WTC11 (cell line): ENCODE measurements around the gene FBXO2.

ENCODE experiments used
- ETV6 ChIP-seq: sonication (generic); formaldehyde crosslinking; IDR thresholded peaks from 2 replicates; pipeline ENCODE4 v1.8.1; 2022; ENCODE audit warnings: mild to moderate bottlenecking, missing genetic modification reagents
- FOXK1 ChIP-seq: sonication (generic); formaldehyde crosslinking; IDR thresholded peaks from 2 replicates; pipeline ENCODE4 v1.8.0; 2022; ENCODE audit warnings: mild to moderate bottlenecking, moderate library complexity, missing genetic modification reagents
- GTF2I ChIP-seq: fragments of 250-450 bp; sonication (Bioruptor Pico); conservative IDR thresholded peaks from 2 replicates; pipeline ENCODE4 v1.4.0; 2021; ENCODE audit warnings: mild to moderate bottlenecking
- NFE2L1 ChIP-seq: sonication (generic); formaldehyde crosslinking; IDR thresholded peaks from 2 replicates; pipeline ENCODE4 v1.8.1; 2023; ENCODE audit warnings: missing genetic modification reagents
- NFYB ChIP-seq: sonication (generic); formaldehyde crosslinking; conservative IDR thresholded peaks from 2 replicates; pipeline ENCODE4 v1.8.0; 2022; ENCODE audit warnings: low read depth, missing genetic modification reagents
- TCF7 ChIP-seq: sonication (generic); formaldehyde crosslinking; IDR thresholded peaks from 2 replicates; pipeline ENCODE4 v1.8.0; 2022; ENCODE audit warnings: mild to moderate bottlenecking, low read depth, missing genetic modification reagents, moderate library complexity
- TEAD4 ChIP-seq: sonication (generic); formaldehyde crosslinking; IDR thresholded peaks from 2 replicates; pipeline ENCODE4 v1.8.0; 2022; ENCODE audit warnings: mild to moderate bottlenecking, missing genetic modification reagents
- TF ChIP-seq, protein P1 (sequence below): sonication (generic); formaldehyde crosslinking; IDR thresholded peaks from 2 replicates; pipeline ENCODE4 v1.8.0; 2022; ENCODE audit warnings: mild to moderate bottlenecking, missing genetic modification reagents
- TF ChIP-seq, protein P2 (sequence below): fragments of 200-600 bp; IDR thresholded peaks from 2 replicates; pipeline ENCODE4 v1.8.0; 2022; ENCODE audit warnings: antibody characterized with exemption
- TF ChIP-seq, protein P3 (sequence below): sonication (generic); formaldehyde crosslinking; IDR thresholded peaks from 2 replicates; pipeline ENCODE4 v1.8.0; 2022; ENCODE audit warnings: mild to moderate bottlenecking, missing genetic modification reagents
- TF ChIP-seq, protein P4 (sequence below): sonication (generic); formaldehyde crosslinking; IDR thresholded peaks from 2 replicates; pipeline ENCODE4 v1.8.0; 2022; ENCODE audit warnings: mild to moderate bottlenecking, missing genetic modification reagents
- TF ChIP-seq, protein P5 (sequence below): sonication (generic); formaldehyde crosslinking; conservative IDR thresholded peaks from 2 replicates; pipeline ENCODE4 v1.8.1; 2022; ENCODE audit warnings: mild to moderate bottlenecking, missing genetic modification reagents

DNA sequence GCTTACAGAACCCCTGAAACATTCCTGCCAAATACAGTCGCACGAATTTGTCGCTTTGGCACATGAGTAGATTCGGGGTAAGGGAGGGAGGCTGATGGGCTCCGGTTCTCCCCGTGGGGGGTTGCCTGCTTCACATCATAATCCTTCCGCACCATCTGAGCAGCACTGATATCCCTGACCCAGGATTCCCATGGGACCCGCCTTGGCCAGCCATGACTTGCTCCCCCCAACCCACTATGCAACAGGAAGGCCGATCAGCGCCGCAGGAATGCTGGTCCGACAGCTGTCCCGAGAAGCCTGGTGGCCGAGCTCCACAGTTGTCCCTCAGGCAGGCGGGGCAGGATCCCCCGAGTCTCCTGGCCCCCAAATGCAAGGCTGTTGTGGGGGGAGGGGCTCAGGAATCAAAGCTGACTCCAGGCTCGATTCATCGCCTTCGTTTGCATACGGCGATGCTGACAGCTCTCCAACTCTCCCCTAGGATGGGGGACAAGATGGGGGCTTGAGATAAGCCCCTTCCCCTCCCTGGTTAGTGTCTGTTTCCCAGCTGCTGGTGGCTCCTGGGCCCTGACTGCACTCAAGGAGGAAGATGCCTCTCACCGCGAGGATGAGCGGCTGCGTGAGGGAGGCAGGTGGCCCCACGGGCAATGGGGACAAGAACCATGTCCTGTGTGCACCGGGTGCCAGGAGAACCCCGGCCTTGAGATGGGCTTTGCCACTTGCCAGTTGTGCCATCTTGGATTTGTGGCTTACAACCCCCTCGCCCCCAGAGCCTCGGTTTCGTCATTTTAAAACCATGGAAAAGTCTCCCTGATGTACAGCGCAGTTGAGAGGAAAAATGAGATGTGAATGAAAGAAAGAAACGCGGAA is 46.6 kb upstream of the FBXO2 start:
- TF ChIP-seq GTF2I (no peak), NFYB (CRISPR knock-in tag) (no peak), FOXK1 (no peak), ETV6 (CRISPR knock-in tag) (no peak), NFE2L1 (CRISPR knock-in tag) (no peak), TEAD4 (CRISPR knock-in tag) (no peak), TCF7 (no peak)
- TF ChIP-seq, protein P1, sequence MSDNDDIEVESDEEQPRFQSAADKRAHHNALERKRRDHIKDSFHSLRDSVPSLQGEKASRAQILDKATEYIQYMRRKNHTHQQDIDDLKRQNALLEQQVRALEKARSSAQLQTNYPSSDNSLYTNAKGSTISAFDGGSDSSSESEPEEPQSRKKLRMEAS, result no peak
- TF ChIP-seq, protein P2, sequence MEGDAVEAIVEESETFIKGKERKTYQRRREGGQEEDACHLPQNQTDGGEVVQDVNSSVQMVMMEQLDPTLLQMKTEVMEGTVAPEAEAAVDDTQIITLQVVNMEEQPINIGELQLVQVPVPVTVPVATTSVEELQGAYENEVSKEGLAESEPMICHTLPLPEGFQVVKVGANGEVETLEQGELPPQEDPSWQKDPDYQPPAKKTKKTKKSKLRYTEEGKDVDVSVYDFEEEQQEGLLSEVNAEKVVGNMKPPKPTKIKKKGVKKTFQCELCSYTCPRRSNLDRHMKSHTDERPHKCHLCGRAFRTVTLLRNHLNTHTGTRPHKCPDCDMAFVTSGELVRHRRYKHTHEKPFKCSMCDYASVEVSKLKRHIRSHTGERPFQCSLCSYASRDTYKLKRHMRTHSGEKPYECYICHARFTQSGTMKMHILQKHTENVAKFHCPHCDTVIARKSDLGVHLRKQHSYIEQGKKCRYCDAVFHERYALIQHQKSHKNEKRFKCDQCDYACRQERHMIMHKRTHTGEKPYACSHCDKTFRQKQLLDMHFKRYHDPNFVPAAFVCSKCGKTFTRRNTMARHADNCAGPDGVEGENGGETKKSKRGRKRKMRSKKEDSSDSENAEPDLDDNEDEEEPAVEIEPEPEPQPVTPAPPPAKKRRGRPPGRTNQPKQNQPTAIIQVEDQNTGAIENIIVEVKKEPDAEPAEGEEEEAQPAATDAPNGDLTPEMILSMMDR, result no peak
- TF ChIP-seq, protein P3, sequence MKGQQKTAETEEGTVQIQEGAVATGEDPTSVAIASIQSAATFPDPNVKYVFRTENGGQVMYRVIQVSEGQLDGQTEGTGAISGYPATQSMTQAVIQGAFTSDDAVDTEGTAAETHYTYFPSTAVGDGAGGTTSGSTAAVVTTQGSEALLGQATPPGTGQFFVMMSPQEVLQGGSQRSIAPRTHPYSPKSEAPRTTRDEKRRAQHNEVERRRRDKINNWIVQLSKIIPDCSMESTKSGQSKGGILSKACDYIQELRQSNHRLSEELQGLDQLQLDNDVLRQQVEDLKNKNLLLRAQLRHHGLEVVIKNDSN (CRISPR knock-in tag), result no peak
- TF ChIP-seq, protein P4, sequence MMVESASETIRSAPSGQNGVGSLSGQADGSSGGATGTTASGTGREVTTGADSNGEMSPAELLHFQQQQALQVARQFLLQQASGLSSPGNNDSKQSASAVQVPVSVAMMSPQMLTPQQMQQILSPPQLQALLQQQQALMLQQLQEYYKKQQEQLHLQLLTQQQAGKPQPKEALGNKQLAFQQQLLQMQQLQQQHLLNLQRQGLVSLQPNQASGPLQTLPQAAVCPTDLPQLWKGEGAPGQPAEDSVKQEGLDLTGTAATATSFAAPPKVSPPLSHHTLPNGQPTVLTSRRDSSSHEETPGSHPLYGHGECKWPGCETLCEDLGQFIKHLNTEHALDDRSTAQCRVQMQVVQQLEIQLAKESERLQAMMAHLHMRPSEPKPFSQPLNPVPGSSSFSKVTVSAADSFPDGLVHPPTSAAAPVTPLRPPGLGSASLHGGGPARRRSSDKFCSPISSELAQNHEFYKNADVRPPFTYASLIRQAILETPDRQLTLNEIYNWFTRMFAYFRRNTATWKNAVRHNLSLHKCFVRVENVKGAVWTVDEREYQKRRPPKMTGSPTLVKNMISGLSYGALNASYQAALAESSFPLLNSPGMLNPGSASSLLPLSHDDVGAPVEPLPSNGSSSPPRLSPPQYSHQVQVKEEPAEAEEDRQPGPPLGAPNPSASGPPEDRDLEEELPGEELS (CRISPR knock-in tag), result no peak
- TF ChIP-seq, protein P5, sequence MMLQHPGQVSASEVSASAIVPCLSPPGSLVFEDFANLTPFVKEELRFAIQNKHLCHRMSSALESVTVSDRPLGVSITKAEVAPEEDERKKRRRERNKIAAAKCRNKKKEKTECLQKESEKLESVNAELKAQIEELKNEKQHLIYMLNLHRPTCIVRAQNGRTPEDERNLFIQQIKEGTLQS (CRISPR knock-in tag), result no peak
